Measurements from ENCODE around the gene SPTBN1.

Gene SPTBN1

DNA sequence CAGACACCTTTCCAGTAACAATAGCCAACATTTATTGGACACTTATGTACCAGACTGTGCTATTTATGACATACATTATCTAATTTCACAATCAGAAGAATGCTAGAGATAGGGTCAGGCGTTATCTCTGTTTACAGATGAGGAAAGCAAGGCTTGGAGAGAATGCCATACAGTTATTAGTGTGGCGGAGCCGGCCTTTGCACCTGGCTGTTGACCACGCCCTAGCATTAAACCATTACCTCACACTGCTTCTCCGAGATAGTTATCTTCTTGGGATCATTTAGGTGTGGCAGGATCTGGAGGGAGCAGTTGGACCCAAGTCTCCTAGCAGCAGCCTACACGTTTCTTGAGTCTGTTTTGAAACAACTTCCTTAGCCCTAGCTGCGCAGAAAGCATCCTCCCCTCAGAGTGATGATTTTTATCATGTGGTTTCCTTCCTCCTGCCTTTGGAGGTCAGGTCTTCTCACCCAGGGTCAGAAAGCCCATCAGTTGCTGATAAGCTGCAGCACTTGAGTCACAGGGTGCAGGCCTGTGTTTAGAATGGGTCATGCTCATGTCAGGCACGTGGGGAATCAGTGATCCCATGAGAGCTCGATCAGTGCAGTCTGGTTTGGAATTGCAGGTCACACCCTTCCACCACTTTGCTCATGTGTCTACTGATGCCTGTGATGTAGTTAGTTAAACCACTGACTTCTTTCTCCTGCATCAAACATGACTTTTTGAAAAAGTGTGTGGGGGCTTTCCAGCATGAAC lies 118.2 kb downstream of the SPTBN1 start:
- ATAC-seq: no peak

GRCh38 chr2:54574860-54575247 lies 118.7 kb downstream of the SPTBN1 start:
- ATAC-seq: no peak
- TF ChIP-seq GLIS3 (CRISPR knock-in tag; IDR thresholded peaks at IDR 0.05) (no peak), ZFP30 (CRISPR knock-in tag; IDR thresholded peaks at IDR 0.05) (no peak), SNAI2 (CRISPR knock-in tag; IDR thresholded peaks at IDR 0.05) (no peak), PATZ1 (CRISPR knock-in tag; IDR thresholded peaks at IDR 0.05; ENCODE audit: borderline replicate concordance) (no peak), RARB (CRISPR knock-in tag; IDR thresholded peaks at IDR 0.05) (no peak), ZNF70 (CRISPR knock-in tag; IDR thresholded peaks at IDR 0.05) (no peak), PPARA (CRISPR knock-in tag; IDR thresholded peaks at IDR 0.05; ENCODE audit: borderline replicate concordance) (no peak), OSR1 (CRISPR knock-in tag; IDR thresholded peaks at IDR 0.05) (no peak), TCF4 (CRISPR knock-in tag; IDR thresholded peaks at IDR 0.05; ENCODE audit: borderline replicate concordance) (no peak), ZC3H10 (CRISPR knock-in tag; IDR thresholded peaks at IDR 0.05) (no peak)
- TF ChIP-seq, protein P1, sequence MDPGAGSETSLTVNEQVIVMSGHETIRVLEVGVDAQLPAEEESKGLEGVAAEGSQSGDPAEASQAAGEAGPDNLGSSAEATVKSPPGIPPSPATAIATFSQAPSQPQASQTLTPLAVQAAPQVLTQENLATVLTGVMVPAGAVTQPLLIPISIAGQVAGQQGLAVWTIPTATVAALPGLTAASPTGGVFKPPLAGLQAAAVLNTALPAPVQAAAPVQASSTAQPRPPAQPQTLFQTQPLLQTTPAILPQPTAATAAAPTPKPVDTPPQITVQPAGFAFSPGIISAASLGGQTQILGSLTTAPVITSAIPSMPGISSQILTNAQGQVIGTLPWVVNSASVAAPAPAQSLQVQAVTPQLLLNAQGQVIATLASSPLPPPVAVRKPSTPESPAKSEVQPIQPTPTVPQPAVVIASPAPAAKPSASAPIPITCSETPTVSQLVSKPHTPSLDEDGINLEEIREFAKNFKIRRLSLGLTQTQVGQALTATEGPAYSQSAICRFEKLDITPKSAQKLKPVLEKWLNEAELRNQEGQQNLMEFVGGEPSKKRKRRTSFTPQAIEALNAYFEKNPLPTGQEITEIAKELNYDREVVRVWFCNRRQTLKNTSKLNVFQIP (CRISPR knock-in tag; IDR thresholded peaks at IDR 0.05; ENCODE audit: borderline replicate concordance, low read depth): no peak

More for the DNA sequence above, 118.2 kb downstream of the SPTBN1 start:
- TF ChIP-seq, protein P2, sequence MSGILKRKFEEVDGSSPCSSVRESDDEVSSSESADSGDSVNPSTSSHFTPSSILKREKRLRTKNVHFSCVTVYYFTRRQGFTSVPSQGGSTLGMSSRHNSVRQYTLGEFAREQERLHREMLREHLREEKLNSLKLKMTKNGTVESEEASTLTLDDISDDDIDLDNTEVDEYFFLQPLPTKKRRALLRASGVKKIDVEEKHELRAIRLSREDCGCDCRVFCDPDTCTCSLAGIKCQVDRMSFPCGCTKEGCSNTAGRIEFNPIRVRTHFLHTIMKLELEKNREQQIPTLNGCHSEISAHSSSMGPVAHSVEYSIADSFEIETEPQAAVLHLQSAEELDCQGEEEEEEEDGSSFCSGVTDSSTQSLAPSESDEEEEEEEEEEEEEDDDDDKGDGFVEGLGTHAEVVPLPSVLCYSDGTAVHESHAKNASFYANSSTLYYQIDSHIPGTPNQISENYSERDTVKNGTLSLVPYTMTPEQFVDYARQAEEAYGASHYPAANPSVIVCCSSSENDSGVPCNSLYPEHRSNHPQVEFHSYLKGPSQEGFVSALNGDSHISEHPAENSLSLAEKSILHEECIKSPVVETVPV (CRISPR knock-in tag; IDR thresholded peaks at IDR 0.05): no peak
- TF ChIP-seq OSR1 (CRISPR knock-in tag; IDR thresholded peaks at IDR 0.05) (no peak), TOX (CRISPR knock-in tag; IDR thresholded peaks at IDR 0.05; ENCODE audit: borderline replicate concordance) (no peak), ZNF565 (CRISPR knock-in tag; conservative IDR thresholded peaks at IDR 0.05; ENCODE audit: low read depth) (no peak), SNAI2 (CRISPR knock-in tag; IDR thresholded peaks at IDR 0.05) (no peak), ZNF70 (CRISPR knock-in tag; IDR thresholded peaks at IDR 0.05) (no peak), TCF4 (CRISPR knock-in tag; IDR thresholded peaks at IDR 0.05; ENCODE audit: borderline replicate concordance) (no peak), ESRRG (CRISPR knock-in tag; IDR thresholded peaks at IDR 0.05) (no peak), CSDC2 (CRISPR knock-in tag; IDR thresholded peaks at IDR 0.05) (no peak), ZNF8 (CRISPR knock-in tag; IDR thresholded peaks at IDR 0.05) (no peak), ARNTL (CRISPR knock-in tag; IDR thresholded peaks at IDR 0.05; ENCODE audit: borderline replicate concordance, low read depth) (no peak), TSHZ2 (CRISPR knock-in tag; IDR thresholded peaks at IDR 0.05) (no peak), ISL1 (CRISPR knock-in tag; IDR thresholded peaks at IDR 0.05) (no peak), PATZ1 (CRISPR knock-in tag; IDR thresholded peaks at IDR 0.05; ENCODE audit: borderline replicate concordance) (no peak)
- TF ChIP-seq, protein P1 (CRISPR knock-in tag; IDR thresholded peaks at IDR 0.05; ENCODE audit: borderline replicate concordance, low read depth): no peak
